Liver (tissue), 9 donors: Measurements from ENCODE around the gene ATXN3. TPM values are rescaled to one million over a fixed set of nuclear protein-coding genes. Genes with fewer than 3 reads are reported as not detected.

Experiments used
- DNase-seq: peaks from one replicate; pipeline ENCODE4 v3.0.0-alpha.2; 2017; ENCODE audit warnings: low spot score
- H3K27ac ChIP-seq, 2 donors: one replicate each; pipeline ENCODE4 v1.7.0; 2013; ENCODE audit warnings: inconsistent platforms in 2 of 2, low read length in 2 of 2, control low read depth in 1 of 2, low read depth in 1 of 2, mild to moderate bottlenecking in 1 of 2
- H3K27me3 ChIP-seq, 4 donors: one replicate each; pipeline versions ENCODE4 v1.6.1 to v1.7.0; 2013; ENCODE audit warnings: low read length in 3 of 4, inconsistent platforms in 1 of 4, mild to moderate bottlenecking in 1 of 4, moderate library complexity in 1 of 4; ENCODE audit not compliant: control insufficient read depth in 4 of 4, insufficient read depth in 4 of 4
- H3K36me3 ChIP-seq, 4 donors: one replicate each; pipeline versions ENCODE4 v1.6.1 to v1.7.0; 2013; ENCODE audit warnings: low read length in 3 of 4, mild to moderate bottlenecking in 3 of 4, low read depth in 1 of 4, moderate library complexity in 1 of 4; ENCODE audit not compliant: control insufficient read depth in 4 of 4, insufficient read depth in 3 of 4
- H3K4me1 ChIP-seq, 4 donors: one replicate each; pipeline versions ENCODE4 v1.6.1 to v1.7.0; 2013; ENCODE audit warnings: low read length in 3 of 4, mild to moderate bottlenecking in 3 of 4, moderate library complexity in 1 of 4; ENCODE audit not compliant: control insufficient read depth in 4 of 4, insufficient read depth in 4 of 4
- H3K4me3 ChIP-seq, 3 donors: one replicate each; pipeline versions ENCODE4 v1.6.1 to v1.7.0; 2013; ENCODE audit warnings: low read length in 3 of 3, control low read depth in 1 of 3, low read depth in 1 of 3, mild to moderate bottlenecking in 1 of 3
- H3K9ac ChIP-seq, 2 donors: one replicate each; pipeline ENCODE4 v1.7.0; 2013; ENCODE audit warnings: low read length in 2 of 2, mild to moderate bottlenecking in 2 of 2, moderate library complexity in 2 of 2, control low read depth in 1 of 2, low read depth in 1 of 2
- H3K9me3 ChIP-seq, 4 donors: one replicate each; pipeline versions ENCODE4 v1.6.1 to v1.7.0; 2013; ENCODE audit warnings: low read length in 3 of 4; ENCODE audit not compliant: control insufficient read depth in 4 of 4
- EGR1 ChIP-seq, 2 donors: IDR thresholded peaks; 2 replicates each; pipeline ENCODE4 v1.6.1; 2016 to 2018; ENCODE audit warnings: antibody characterized with exemption in 2 of 2, low read depth in 2 of 2
- FOXA1 ChIP-seq: IDR thresholded peaks from 2 replicates; pipeline ENCODE4 v1.6.1; 2016; ENCODE audit warnings: antibody characterized with exemption
- FOXA2 ChIP-seq: IDR thresholded peaks from 2 replicates; pipeline ENCODE4 v1.6.1; 2016; ENCODE audit warnings: antibody characterized with exemption
- GABPA ChIP-seq, 2 donors: IDR thresholded peaks in 1 of 2; conservative IDR thresholded peaks in 1 of 2; 2 replicates each; pipeline ENCODE4 v1.6.1; 2016; ENCODE audit warnings: antibody characterized with exemption in 2 of 2, mild to moderate bottlenecking in 1 of 2, moderate library complexity in 1 of 2
- HNF4A ChIP-seq, 2 donors: conservative IDR thresholded peaks; 2 replicates each; pipeline ENCODE4 v1.6.1; 2016; ENCODE audit warnings: antibody characterized with exemption in 2 of 2, mild to moderate bottlenecking in 2 of 2
- HNF4G ChIP-seq: IDR thresholded peaks from 2 replicates; pipeline ENCODE4 v1.6.1; 2016; ENCODE audit warnings: antibody characterized with exemption
- JUND ChIP-seq, 2 donors: IDR thresholded peaks; 2 replicates each; pipeline ENCODE4 v1.6.1; 2016; ENCODE audit warnings: antibody characterized with exemption in 2 of 2
- MAX ChIP-seq: IDR thresholded peaks from 2 replicates; pipeline ENCODE4 v1.6.1; 2016; ENCODE audit warnings: antibody characterized with exemption
- NR2F2 ChIP-seq: IDR thresholded peaks from 2 replicates; pipeline ENCODE4 v1.6.1; 2016; ENCODE audit warnings: antibody characterized with exemption
- RAD21 ChIP-seq, 2 donors: IDR thresholded peaks; 2 replicates each; pipeline ENCODE4 v1.6.1; 2016; ENCODE audit warnings: antibody characterized with exemption in 2 of 2, mild to moderate bottlenecking in 2 of 2
- REST ChIP-seq: IDR thresholded peaks from 2 replicates; pipeline ENCODE4 v1.6.1; 2016; ENCODE audit warnings: antibody characterized with exemption, mild to moderate bottlenecking
- RXRA ChIP-seq, 2 donors: IDR thresholded peaks; 2 replicates each; pipeline ENCODE4 v1.6.1; 2017 to 2018; ENCODE audit warnings: antibody characterized with exemption in 2 of 2, mild to moderate bottlenecking in 1 of 2
- SP1 ChIP-seq: IDR thresholded peaks from 2 replicates; pipeline ENCODE4 v1.6.1; 2018; ENCODE audit warnings: antibody characterized with exemption, mild to moderate bottlenecking
- TAF1 ChIP-seq: conservative IDR thresholded peaks from 2 replicates; pipeline ENCODE4 v1.6.1; 2016; ENCODE audit warnings: antibody characterized with exemption, mild to moderate bottlenecking
- YY1 ChIP-seq: IDR thresholded peaks from 2 replicates; pipeline ENCODE4 v1.6.1; 2016; ENCODE audit warnings: antibody characterized with exemption, mild to moderate bottlenecking
- ZBTB33 ChIP-seq: IDR thresholded peaks from 2 replicates; pipeline ENCODE4 v1.6.1; 2016; ENCODE audit warnings: antibody characterized with exemption
- WGBS: extraction: QIAGEN DNeasy Blood & Tissue Kit; methylation state at CpG from one replicate; pipeline ENCODE4 v1.1.7; 2013; 5-methylcytosine and 5-hydroxymethylcytosine counted together
- polyA plus RNA-seq, 2 donors: library from polyadenylated mRNA; stranded (reverse) in 1 of 2; unstranded in 1 of 2; fragments of 200-250 nt in 1 of 2; fragments of >200 nt in 1 of 2; fragmentation: Nextera tagmentation in 1 of 2; extraction: Ambion mirVana in 1 of 2; gene quantifications; one replicate each; pipeline versions ENCODE4 v1.2.1 to v1.2.3, GENCODE V29; 2013 to 2015
- total RNA-seq, 2 donors: library from RNA; depleted of rRNA; stranded (reverse); fragments of >200 nt; gene quantifications; one replicate each; pipeline ENCODE4 v1.2.3, GENCODE V29; 2014
- TF ChIP-seq, protein P1 (sequence below): IDR thresholded peaks from 2 replicates; pipeline ENCODE4 v1.6.1; 2016; ENCODE audit warnings: antibody characterized with exemption
- TF ChIP-seq, protein P2 (sequence below): fragments of 150-350 bp; IDR thresholded peaks from 2 replicates; pipeline ENCODE4 v1.5.1; 2017; ENCODE audit warnings: improper control_type of control experiment, low read depth, low read length; ENCODE audit not compliant: missing input control
- donor health status: healthy.
- donor health status: healthy.
- donor health status: healthy.
- donor health status: healthy.
- donor health status: healthy.

ATXN3 gene
- total and polyA plus RNA-seq, 4 donors = 3.6 to 17.7 (median 9.1) TPM

GRCh38 chr14:92040431-92041051, 65.8 kb downstream of the ATXN3 start:
- Histone ChIP-seq H3K9me3 (no peaks in the 10 kb centered on the region), H3K9ac (peak overlapping the region; percentile 95 to 99), H3K36me3 (no peaks in the 10 kb centered on the region), H3K4me1 (peaks cover 3 to 44% (median 31%) of the 10 kb centered on the region in 4 donors), H3K4me3 (peak overlapping the region; percentile 65 to 98 (median 89)), H3K27ac (peak overlapping the region; percentile 94 to 95), H3K27me3 (no peaks in the 10 kb centered on the region)
- no peak for TF ChIP-seq YY1
- TF ChIP-seq, protein P1, sequence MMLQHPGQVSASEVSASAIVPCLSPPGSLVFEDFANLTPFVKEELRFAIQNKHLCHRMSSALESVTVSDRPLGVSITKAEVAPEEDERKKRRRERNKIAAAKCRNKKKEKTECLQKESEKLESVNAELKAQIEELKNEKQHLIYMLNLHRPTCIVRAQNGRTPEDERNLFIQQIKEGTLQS = no peak
- peak in 1 of 2 donors; percentile 18 for TF ChIP-seq GABPA (IDR thresholded peaks at IDR 0.05 in 1 of 2, conservative IDR thresholded peaks at IDR 0.05 in 1 of 2)
- no peak for TF ChIP-seq HNF4G
- no peak for TF ChIP-seq ZBTB33
- TF ChIP-seq HNF4A (conservative IDR thresholded peaks at IDR 0.05) = no peak
- no peak for TF ChIP-seq MAX
- DNase-seq = no peak
- under 1% methylated on average over 13 of the region's 13 CpGs for WGBS

DNA sequence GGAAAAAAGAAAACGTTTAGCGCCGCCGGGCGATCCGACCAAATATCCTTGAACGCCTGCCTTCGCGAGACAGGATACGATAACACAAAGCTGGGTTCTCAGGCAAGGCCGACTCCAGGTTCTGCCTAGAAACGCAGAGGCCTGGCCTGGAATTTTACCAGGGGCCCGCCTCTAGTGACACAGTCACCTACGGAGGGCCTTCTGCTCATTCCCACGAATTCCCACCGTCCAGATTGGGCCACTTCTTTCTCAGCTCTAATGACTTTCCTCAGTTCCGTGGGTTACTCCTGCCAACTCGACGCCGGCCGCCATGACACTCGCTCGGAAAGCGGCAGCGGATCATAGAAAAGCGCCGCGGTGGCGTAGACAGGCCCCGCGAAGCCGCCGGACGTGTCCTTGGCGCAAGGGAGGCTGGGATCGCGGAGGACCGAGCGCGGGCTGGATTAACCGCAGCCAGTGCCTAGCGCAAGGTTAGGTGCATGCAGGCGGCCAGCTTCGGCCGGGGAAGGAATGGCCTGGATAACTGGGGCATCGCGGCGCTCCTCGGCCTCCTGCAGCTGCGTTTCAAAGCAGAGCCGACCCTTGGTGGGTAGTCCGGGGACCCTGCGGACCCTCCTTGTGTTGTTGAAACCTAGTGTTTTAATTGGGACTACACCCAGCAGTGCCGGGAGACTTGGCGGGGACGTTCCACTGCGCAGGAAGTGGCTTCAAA, 66.5 kb downstream of the ATXN3 start, which contains the start of gene TRIP11:
Gene TRIP11 (minus strand): TSS at position 341 of the 712 bp plus-strand sequence. CDS start 374 bp downstream, outside the sequence.
- Histone ChIP-seq H3K36me3 (no peaks in the 10 kb centered on the region), H3K4me1 (peaks cover 3 to 46% (median 31%) of the 10 kb centered on the region in 4 donors), H3K9ac (peak within 1 kb of the TSS; percentile 95 to 99), H3K9me3 (no peaks in the 10 kb centered on the region), H3K27ac (peak within 1 kb of the TSS; percentile 94 to 95), H3K27me3 (no peaks in the 10 kb centered on the region), H3K4me3 (peak within 1 kb of the TSS; percentile 65 to 98 (median 89))
- TF ChIP-seq ZBTB33 = peak; percentile 76
- TF ChIP-seq HNF4A (conservative IDR thresholded peaks at IDR 0.05) = peak in 1 of 2 donors; percentile 23
- no peak for TF ChIP-seq FOXA2
- peak; percentile 67 for TF ChIP-seq SP1
- TF ChIP-seq HNF4G = no peak
- TF ChIP-seq RXRA (IDR thresholded peaks at IDR 0.05) = peak; percentile 13 to 30
- TF ChIP-seq NR2F2 = no peak
- peak; percentile 99 for TF ChIP-seq YY1
- TF ChIP-seq FOXA1 = no peak
- peak; percentile 82 for TF ChIP-seq TAF1
- TF ChIP-seq JUND (IDR thresholded peaks at IDR 0.05) = peak; percentile 35 to 46
- TF ChIP-seq MAX = peak; percentile 56
- TF ChIP-seq, protein P2, sequence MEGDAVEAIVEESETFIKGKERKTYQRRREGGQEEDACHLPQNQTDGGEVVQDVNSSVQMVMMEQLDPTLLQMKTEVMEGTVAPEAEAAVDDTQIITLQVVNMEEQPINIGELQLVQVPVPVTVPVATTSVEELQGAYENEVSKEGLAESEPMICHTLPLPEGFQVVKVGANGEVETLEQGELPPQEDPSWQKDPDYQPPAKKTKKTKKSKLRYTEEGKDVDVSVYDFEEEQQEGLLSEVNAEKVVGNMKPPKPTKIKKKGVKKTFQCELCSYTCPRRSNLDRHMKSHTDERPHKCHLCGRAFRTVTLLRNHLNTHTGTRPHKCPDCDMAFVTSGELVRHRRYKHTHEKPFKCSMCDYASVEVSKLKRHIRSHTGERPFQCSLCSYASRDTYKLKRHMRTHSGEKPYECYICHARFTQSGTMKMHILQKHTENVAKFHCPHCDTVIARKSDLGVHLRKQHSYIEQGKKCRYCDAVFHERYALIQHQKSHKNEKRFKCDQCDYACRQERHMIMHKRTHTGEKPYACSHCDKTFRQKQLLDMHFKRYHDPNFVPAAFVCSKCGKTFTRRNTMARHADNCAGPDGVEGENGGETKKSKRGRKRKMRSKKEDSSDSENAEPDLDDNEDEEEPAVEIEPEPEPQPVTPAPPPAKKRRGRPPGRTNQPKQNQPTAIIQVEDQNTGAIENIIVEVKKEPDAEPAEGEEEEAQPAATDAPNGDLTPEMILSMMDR = no peak
- TF ChIP-seq REST = peak; percentile 83
- TF ChIP-seq EGR1 (IDR thresholded peaks at IDR 0.05; ENCODE audit: low read depth in 2 of 2) = no peak
- peak; percentile 27 to 88 for TF ChIP-seq GABPA (IDR thresholded peaks at IDR 0.05 in 1 of 2, conservative IDR thresholded peaks at IDR 0.05 in 1 of 2)
- TF ChIP-seq RAD21 (IDR thresholded peaks at IDR 0.05) = peak; percentile 7 to 43
- TF ChIP-seq, protein P1 = peak; percentile 26
- under 1% methylated on average over 57 of the region's 57 CpGs for WGBS
- peak; percentile 92 for DNase-seq
